GM12878 (cell line): Measurements from ENCODE around the gene PARP15. TPM values are rescaled to one million over a fixed set of nuclear protein-coding genes. Genes with fewer than 3 reads are reported as not detected.

Experiments used
- ATAC-seq: fragments of 200-7000 bp; cut with Tn5 transposase; 3 replicates; pipeline ENCODE4 v1.9.1; 2020; ENCODE audit warnings: mild to moderate bottlenecking, moderate library complexity
- BruUV-seq: library from RNA; stranded (reverse); fragments of 400-500 nt; replicated peaks from 2 replicates; lab custom pipeline; 2021; lab: Mats Ljungman, UMichigan
- CTCF ChIA-PET: fragments of 300-600 bp; sonication (Branson Sonifier 250); formaldehyde crosslinking; extraction: SDS; loops from one replicate; lab custom pipeline; 2021; ENCODE audit warnings: inconsistent platforms; lab: Yijun Ruan, JAX
- POLR2A ChIA-PET: fragments of 350-600 bp; formaldehyde crosslinking; extraction: SDS; loops from one replicate; lab custom pipeline; 2021; ENCODE audit warnings: inconsistent platforms; lab: Charles Lee
- RAD21 ChIA-PET: fragments of 300-600 bp; sonication (Branson Sonifier 250); formaldehyde crosslinking; loops from one replicate; lab custom pipeline; 2023; ENCODE audit warnings: antibody characterized with exemption; ENCODE audit not compliant: unreplicated experiment; lab: Charles Lee
- SMC1A ChIA-PET: fragments of 300-600 bp; sonication (Branson Sonifier 250); formaldehyde crosslinking; loops from one replicate; lab custom pipeline; 2023; ENCODE audit not compliant: unreplicated experiment, uncharacterized antibody; lab: Charles Lee
- DNase-seq: peaks from one replicate; pipeline ENCODE4 v3.0.0-alpha.2; 2011; ENCODE audit warnings: low read depth, low spot score
- FAIRE-seq: peaks from 3 replicates; lab custom pipeline; 2011; peaks lifted over from hg19 to GRCh38; lab: Jason Lieb, UNC
- H2AFZ ChIP-seq: 2 replicates; pipeline ENCODE4 v1.6.0; 2011; ENCODE audit warnings: low read depth, low read length, control low read depth; ENCODE audit not compliant: control insufficient read depth
- H3K27ac ChIP-seq: 2 replicates; pipeline ENCODE4 v1.5.1; 2011; ENCODE audit warnings: control low read depth; ENCODE audit not compliant: control insufficient read depth, insufficient read depth
- H3K27me3 ChIP-seq, 2 experiments: replicated peaks in 1 of 2; 2 replicates each; pipeline versions ENCODE4 v1.6.0 to v1.6.1; 2011; ENCODE audit warnings: low read length in 1 of 2; ENCODE audit not compliant: control insufficient read depth in 2 of 2, insufficient read depth in 2 of 2
- H3K36me3 ChIP-seq, 2 experiments: 2 replicates each; pipeline ENCODE4 v1.5.1; 2011; ENCODE audit warnings: low read length in 1 of 2; ENCODE audit not compliant: control insufficient read depth in 2 of 2, insufficient read depth in 2 of 2
- H3K4me1 ChIP-seq: 2 replicates; pipeline ENCODE4 v1.6.1; 2011; ENCODE audit warnings: mild to moderate bottlenecking, low read length, moderate library complexity, mixed read lengths; ENCODE audit not compliant: control insufficient read depth, insufficient read depth
- H3K4me2 ChIP-seq: 2 replicates; pipeline ENCODE4 v1.6.0; 2011; ENCODE audit warnings: control low read depth; ENCODE audit not compliant: control insufficient read depth, insufficient read depth
- H3K4me3 ChIP-seq: fragments of 200-600 bp; sonication (generic); 2 replicates; pipeline ENCODE4 v1.5.1; 2016
- H3K79me2 ChIP-seq: 2 replicates; pipeline ENCODE4 v1.6.0; 2011; ENCODE audit warnings: low read length; ENCODE audit not compliant: control insufficient read depth, insufficient read depth
- H3K9ac ChIP-seq: 2 replicates; pipeline ENCODE4 v1.8.0; 2011; ENCODE audit warnings: low read length, control low read depth, mixed read lengths; ENCODE audit not compliant: control insufficient read depth, insufficient read depth
- H3K9me3 ChIP-seq: replicated peaks from 3 replicates; pipeline ENCODE4 v1.5.1; 2011; ENCODE audit warnings: mild to moderate bottlenecking, low read length; ENCODE audit not compliant: control insufficient read depth, insufficient read depth
- H4K20me1 ChIP-seq: 2 replicates; pipeline ENCODE4 v1.6.0; 2011; ENCODE audit not compliant: control insufficient read depth, insufficient read depth
- CHD2 ChIP-seq: IDR thresholded peaks from 2 replicates; pipeline ENCODE4 v1.6.1; 2011; ENCODE audit warnings: low read depth, low read length, improper control_type of control experiment, borderline replicate concordance
- EZH2 ChIP-seq: IDR thresholded peaks from 2 replicates; pipeline ENCODE4 v1.6.1; 2012; ENCODE audit warnings: low read depth, mild to moderate bottlenecking, control low read depth, inconsistent platforms, low read length, borderline replicate concordance; ENCODE audit not compliant: control insufficient read depth
- HDAC6 ChIP-seq: fragments of 200-600 bp; sonication (generic); IDR thresholded peaks from one replicate; pipeline ENCODE4 v1.8.0; 2017; ENCODE audit warnings: antibody characterized with exemption; ENCODE audit not compliant: unreplicated experiment
- JUNB ChIP-seq: IDR thresholded peaks from 2 replicates; pipeline ENCODE4 v1.6.1; 2016; ENCODE audit warnings: antibody characterized with exemption, mild to moderate bottlenecking
- RUNX3 ChIP-seq: IDR thresholded peaks from 2 replicates; pipeline ENCODE4 v1.6.1; 2012; ENCODE audit warnings: low read length, inconsistent platforms
- SRF ChIP-seq, 2 experiments: IDR thresholded peaks; 2 replicates each; pipeline ENCODE4 v1.6.1; 2011; ENCODE audit warnings: low read depth in 2 of 2, low read length in 2 of 2, mild to moderate bottlenecking in 1 of 2, moderate library complexity in 1 of 2
- TCF3 ChIP-seq: IDR thresholded peaks from 2 replicates; pipeline ENCODE4 v1.6.1; 2012; ENCODE audit warnings: low read depth, mild to moderate bottlenecking, low read length, borderline replicate concordance; ENCODE audit not compliant: insufficient read depth
- ZNF207 ChIP-seq: fragments of 450-650 bp; IDR thresholded peaks from 2 replicates; pipeline ENCODE4 v1.6.1; 2014; ENCODE audit warnings: antibody characterized with exemption, mild to moderate bottlenecking, borderline replicate concordance
- WGBS: methylation state at CpG from one replicate; pipeline ENCODE4 v1.1.6; 2016; ENCODE audit warnings: low lambda C conversion rate; ENCODE audit not compliant: insufficient replicate concordance, insufficient coverage; ENCODE audit errors: missing lambda C conversion rate; 5-methylcytosine and 5-hydroxymethylcytosine counted together
- in situ Hi-C: fragments of 300-500 bp; cut with MboI; formaldehyde crosslinking; loops from 9 replicates; pipeline ENCODE4 v1.14.3; 2018; ENCODE audit warnings: mixed read lengths
- intact Hi-C: fragments of 100-400 bp; cut with micrococcal nuclease; formaldehyde crosslinking; loops from one replicate; pipeline ENCODE4 v1.14.2; 2022; ENCODE audit not compliant: unreplicated experiment
- polyA plus RNA-seq, 11 experiments: library from polyadenylated mRNA; depleted of rRNA in 4 of 11; unstranded in 6 of 11; stranded (reverse) in 5 of 11; fragments of >200 nt; fragmentation: Nextera tagmentation in 4 of 11; fragmentation: Illumina TruSeq in 1 of 11; extraction: Ambion mirVana in 4 of 11; extraction: Trizol in 1 of 11; gene quantifications; 1 replicate in 1 of 11; 2 replicates in 10 of 11; pipeline versions ENCODE4 v1.2.1 to v1.2.3, GENCODE V29; 2011 to 2016; ENCODE audit warnings: inconsistent platforms in 2 of 11, missing spikeins in 2 of 11, low read depth in 1 of 11
- total RNA-seq, 4 experiments: library from RNA; depleted of rRNA in 3 of 4; stranded (reverse); fragments of >200 nt in 3 of 4; fragmentation: Illumina TruSeq in 1 of 4; extraction: Trizol in 1 of 4; gene quantifications; 2 replicates each; pipeline versions ENCODE4 v1.2.1 to v1.2.3, GENCODE V29; 2013 to 2021
- TF ChIP-seq, protein P1 (sequence below): fragments of 450-650 bp; IDR thresholded peaks from 2 replicates; pipeline ENCODE4 v1.6.1; 2018; ENCODE audit warnings: borderline replicate concordance, mild to moderate bottlenecking; ENCODE audit not compliant: partially characterized antibody
- TF ChIP-seq, protein P2 (sequence below): IDR thresholded peaks from 2 replicates; pipeline ENCODE4 v1.6.1; 2011; ENCODE audit warnings: low read depth, low read length, improper control_type of control experiment, borderline replicate concordance
- TF ChIP-seq, protein P3 (sequence below): IDR thresholded peaks from 2 replicates; pipeline ENCODE4 v1.6.1; 2012; ENCODE audit warnings: improper control_type of control experiment, low read depth, low read length; ENCODE audit not compliant: insufficient replicate concordance
- TF ChIP-seq, protein P4 (sequence below): fragments of 450-650 bp; conservative IDR thresholded peaks from 2 replicates; pipeline ENCODE4 v1.6.1; 2017; ENCODE audit warnings: mild to moderate bottlenecking, moderate library complexity

Gene PARP15
- total and polyA plus RNA-seq, 10 of the 15 experiments (the other 5 are each of a cell fraction or from before 2014, with no cell fraction given), result 9.0 to 234 (median 36.3) TPM

DNA sequence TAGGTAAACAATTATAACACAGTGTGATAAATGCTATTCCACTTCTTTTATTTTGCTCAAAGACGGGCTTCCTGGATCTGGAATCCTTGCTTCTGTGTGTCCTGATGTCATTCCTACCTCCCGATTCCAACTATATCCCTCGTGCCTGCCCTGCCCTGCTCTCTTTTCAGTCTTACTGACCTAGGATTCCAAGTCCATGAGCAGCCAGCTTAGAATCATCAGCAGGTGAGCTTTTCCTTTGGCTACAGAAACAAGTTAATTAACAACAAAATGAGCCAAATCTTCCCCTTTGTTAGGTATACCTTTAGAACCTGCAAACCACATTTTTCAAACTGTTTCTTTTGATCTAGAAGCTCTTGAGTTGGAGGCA lies 40.8 kb upstream of the PARP15 start:
- in situ Hi-C loops (loop anchor here (10.0 kb wide), 1 partner anchor 992 kb away; the partner anchor contains the start of gene POLQ), intact Hi-C loops (loop anchor here (10.0 kb wide), 1 partner anchor 142 kb away; no protein-coding TSS in a partner anchor)
- ChIA-PET SMC1A (interaction anchor here (0.9 to 2.0 kb wide), 4 partner anchors 9 to 68 kb away, joined by 3 to 6 read pairs (median 5); no protein-coding TSS in a partner anchor), POLR2A (interaction anchor here (1.0 kb wide), 2 partner anchors 20 to 176 kb away, joined by 3 read pairs; no protein-coding TSS in a partner anchor), RAD21 (no interaction called here), CTCF (interaction anchor here (0.8 to 2.7 kb wide), 3 partner anchors 22 to 78 kb away, joined by 4 to 8 read pairs (median 4); no protein-coding TSS in a partner anchor)
- no TSS peak for BruUV-seq
- Histone ChIP-seq H3K79me2 (no peaks in the 10 kb centered on the region), H3K4me3 (no peak overlapping the region), H4K20me1 (no peaks in the 10 kb centered on the region), H3K9me3 (no peaks in the 10 kb centered on the region), H3K36me3 (peaks cover 5 to 14% of the 10 kb centered on the region in 2 experiments), H3K27ac (no peak overlapping the region), H3K27me3 (no peaks in the 10 kb centered on the region), H3K4me1 (peaks cover 6% of the 10 kb centered on the region), H2AFZ (no peak overlapping the region), H3K4me2 (no peak overlapping the region), H3K9ac (no peak overlapping the region)
- 84% methylated on average over 3 of the region's 3 CpGs for WGBS
- no peak for DNase-seq
- no peak for ATAC-seq
- FAIRE-seq, result no peak
- TF ChIP-seq RUNX3, result no peak
- TF ChIP-seq HDAC6, result no peak
- TF ChIP-seq, protein P1, sequence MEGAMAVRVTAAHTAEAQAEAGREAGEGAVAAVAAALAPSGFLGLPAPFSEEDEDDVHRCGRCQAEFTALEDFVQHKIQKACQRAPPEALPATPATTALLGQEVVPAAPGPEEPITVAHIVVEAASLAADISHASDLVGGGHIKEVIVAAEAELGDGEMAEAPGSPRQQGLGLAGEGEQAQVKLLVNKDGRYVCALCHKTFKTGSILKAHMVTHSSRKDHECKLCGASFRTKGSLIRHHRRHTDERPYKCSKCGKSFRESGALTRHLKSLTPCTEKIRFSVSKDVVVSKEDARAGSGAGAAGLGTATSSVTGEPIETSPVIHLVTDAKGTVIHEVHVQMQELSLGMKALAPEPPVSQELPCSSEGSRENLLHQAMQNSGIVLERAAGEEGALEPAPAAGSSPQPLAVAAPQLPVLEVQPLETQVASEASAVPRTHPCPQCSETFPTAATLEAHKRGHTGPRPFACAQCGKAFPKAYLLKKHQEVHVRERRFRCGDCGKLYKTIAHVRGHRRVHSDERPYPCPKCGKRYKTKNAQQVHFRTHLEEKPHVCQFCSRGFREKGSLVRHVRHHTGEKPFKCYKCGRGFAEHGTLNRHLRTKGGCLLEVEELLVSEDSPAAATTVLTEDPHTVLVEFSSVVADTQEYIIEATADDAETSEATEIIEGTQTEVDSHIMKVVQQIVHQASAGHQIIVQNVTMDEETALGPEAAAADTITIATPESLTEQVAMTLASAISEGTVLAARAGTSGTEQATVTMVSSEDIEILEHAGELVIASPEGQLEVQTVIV, result no peak
- no peak for TF ChIP-seq ZNF207
- no peak for TF ChIP-seq CHD2
- no peak for TF ChIP-seq SRF (IDR thresholded peaks at IDR 0.05; ENCODE audit: low read depth in 2 of 2, low read length in 2 of 2)
- TF ChIP-seq TCF3, result no peak
- TF ChIP-seq, protein P2, sequence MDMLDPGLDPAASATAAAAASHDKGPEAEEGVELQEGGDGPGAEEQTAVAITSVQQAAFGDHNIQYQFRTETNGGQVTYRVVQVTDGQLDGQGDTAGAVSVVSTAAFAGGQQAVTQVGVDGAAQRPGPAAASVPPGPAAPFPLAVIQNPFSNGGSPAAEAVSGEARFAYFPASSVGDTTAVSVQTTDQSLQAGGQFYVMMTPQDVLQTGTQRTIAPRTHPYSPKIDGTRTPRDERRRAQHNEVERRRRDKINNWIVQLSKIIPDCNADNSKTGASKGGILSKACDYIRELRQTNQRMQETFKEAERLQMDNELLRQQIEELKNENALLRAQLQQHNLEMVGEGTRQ, result no peak
- no peak for TF ChIP-seq JUNB
- no peak for TF ChIP-seq EZH2
- TF ChIP-seq, protein P3, sequence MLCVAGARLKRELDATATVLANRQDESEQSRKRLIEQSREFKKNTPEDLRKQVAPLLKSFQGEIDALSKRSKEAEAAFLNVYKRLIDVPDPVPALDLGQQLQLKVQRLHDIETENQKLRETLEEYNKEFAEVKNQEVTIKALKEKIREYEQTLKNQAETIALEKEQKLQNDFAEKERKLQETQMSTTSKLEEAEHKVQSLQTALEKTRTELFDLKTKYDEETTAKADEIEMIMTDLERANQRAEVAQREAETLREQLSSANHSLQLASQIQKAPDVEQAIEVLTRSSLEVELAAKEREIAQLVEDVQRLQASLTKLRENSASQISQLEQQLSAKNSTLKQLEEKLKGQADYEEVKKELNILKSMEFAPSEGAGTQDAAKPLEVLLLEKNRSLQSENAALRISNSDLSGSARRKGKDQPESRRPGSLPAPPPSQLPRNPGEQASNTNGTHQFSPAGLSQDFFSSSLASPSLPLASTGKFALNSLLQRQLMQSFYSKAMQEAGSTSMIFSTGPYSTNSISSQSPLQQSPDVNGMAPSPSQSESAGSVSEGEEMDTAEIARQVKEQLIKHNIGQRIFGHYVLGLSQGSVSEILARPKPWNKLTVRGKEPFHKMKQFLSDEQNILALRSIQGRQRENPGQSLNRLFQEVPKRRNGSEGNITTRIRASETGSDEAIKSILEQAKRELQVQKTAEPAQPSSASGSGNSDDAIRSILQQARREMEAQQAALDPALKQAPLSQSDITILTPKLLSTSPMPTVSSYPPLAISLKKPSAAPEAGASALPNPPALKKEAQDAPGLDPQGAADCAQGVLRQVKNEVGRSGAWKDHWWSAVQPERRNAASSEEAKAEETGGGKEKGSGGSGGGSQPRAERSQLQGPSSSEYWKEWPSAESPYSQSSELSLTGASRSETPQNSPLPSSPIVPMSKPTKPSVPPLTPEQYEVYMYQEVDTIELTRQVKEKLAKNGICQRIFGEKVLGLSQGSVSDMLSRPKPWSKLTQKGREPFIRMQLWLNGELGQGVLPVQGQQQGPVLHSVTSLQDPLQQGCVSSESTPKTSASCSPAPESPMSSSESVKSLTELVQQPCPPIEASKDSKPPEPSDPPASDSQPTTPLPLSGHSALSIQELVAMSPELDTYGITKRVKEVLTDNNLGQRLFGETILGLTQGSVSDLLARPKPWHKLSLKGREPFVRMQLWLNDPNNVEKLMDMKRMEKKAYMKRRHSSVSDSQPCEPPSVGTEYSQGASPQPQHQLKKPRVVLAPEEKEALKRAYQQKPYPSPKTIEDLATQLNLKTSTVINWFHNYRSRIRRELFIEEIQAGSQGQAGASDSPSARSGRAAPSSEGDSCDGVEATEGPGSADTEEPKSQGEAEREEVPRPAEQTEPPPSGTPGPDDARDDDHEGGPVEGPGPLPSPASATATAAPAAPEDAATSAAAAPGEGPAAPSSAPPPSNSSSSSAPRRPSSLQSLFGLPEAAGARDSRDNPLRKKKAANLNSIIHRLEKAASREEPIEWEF, result no peak
- TF ChIP-seq, protein P4, sequence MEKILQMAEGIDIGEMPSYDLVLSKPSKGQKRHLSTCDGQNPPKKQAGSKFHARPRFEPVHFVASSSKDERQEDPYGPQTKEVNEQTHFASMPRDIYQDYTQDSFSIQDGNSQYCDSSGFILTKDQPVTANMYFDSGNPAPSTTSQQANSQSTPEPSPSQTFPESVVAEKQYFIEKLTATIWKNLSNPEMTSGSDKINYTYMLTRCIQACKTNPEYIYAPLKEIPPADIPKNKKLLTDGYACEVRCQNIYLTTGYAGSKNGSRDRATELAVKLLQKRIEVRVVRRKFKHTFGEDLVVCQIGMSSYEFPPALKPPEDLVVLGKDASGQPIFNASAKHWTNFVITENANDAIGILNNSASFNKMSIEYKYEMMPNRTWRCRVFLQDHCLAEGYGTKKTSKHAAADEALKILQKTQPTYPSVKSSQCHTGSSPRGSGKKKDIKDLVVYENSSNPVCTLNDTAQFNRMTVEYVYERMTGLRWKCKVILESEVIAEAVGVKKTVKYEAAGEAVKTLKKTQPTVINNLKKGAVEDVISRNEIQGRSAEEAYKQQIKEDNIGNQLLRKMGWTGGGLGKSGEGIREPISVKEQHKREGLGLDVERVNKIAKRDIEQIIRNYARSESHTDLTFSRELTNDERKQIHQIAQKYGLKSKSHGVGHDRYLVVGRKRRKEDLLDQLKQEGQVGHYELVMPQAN, result no peak
